ENCODE measurements around the gene PFDN4. TPM values are rescaled to one million over a fixed set of nuclear protein-coding genes. Genes with fewer than 3 reads are reported as not detected.

The PFDN4 gene
- total RNA-seq, 2 donors from 2014 or later: 72.7 to 89.8 TPM

DNA sequence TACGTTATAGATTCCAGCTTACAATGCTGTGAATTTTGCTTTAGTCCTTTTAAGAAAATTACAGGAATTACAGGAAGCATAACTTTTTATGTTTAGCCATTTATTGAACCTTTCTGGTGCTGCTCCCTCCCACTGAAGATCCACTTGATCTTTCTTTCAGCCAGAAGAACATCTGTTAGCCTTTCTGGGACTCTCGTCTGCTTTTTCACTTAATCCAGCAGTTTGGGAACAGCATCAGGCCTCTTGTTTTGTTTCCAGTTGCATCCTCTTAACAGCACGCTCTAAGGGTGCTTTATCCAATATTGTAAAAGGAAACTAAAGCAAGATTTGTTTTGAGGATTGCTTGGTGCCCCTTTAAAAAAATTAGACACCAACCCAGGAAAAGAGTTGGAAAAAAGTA is 23.8 kb upstream of the PFDN4 start:
- no peaks in the 10 kb centered on the region for H3K36me3 ChIP-seq (ENCODE audit: control insufficient read depth, insufficient read depth, low read length)

DNA sequence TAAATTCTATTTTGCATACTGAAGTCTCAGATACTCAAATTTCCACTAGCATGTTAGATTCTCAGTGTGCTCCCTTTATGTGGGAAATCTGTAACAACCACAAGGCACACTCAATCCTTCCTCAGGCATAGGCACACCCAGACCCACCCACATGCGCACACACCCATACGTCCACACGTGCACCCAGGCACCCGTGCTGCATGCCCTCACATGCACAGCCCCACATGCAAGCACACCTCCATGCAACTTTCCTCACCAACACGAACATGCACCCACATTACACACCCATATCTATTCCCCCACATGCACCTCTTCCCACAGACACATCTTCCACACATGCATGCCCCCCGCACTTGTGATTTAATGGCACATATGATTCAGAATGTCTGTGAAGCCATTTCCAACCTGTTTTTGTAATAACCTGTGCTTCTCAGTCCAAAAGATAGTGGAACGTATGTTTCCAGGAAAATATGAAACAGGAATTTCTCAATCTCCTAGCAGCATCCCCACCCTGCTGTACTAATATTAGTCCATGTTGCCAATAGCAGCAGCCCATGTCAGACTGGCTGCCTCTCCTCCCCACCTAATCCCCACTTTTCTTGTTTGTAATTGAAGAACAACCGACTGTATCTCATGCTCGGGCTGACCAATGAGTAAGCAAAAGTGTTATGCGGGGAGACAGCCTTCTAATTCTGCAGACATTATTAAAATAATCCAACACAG is 22.8 kb upstream of the PFDN4 start:
- Mint-ChIP-seq H3K9me3 (no peaks in the 10 kb centered on the region), H3K27ac (no peak overlapping the region), H3K4me1 (no peaks in the 10 kb centered on the region), H3K27me3 (ENCODE audit: insufficient read depth) (peaks cover 6% of the 10 kb centered on the region), H3K36me3 (ENCODE audit: low read depth) (no peaks in the 10 kb centered on the region), H3K4me3 (no peak overlapping the region)
- no peak for DNase-seq
- Histone ChIP-seq H3K27me3 (ENCODE audit: control insufficient read depth, insufficient read depth, low read length, poor library complexity, severe bottlenecking) (no peaks in the 10 kb centered on the region), H3K36me3 (ENCODE audit: control insufficient read depth, insufficient read depth, low read length) (no peaks in the 10 kb centered on the region), H3K27ac (ENCODE audit: low read depth, low read length) (no peak overlapping the region), H3K9me3 (ENCODE audit: control insufficient read depth, low read length) (no peaks in the 10 kb centered on the region), H3K4me3 (ENCODE audit: low read length) (no peak overlapping the region), H3K9ac (ENCODE audit: extremely low read depth, low read length, poor library complexity, severe bottlenecking) (no peak overlapping the region), H3K4me1 (ENCODE audit: control insufficient read depth, insufficient read depth, low read length) (no peaks in the 10 kb centered on the region)
- 94 to 100% methylated on average over 3 to 10 of the region's 10 CpGs for WGBS, 2 experiments (ENCODE audit: insufficient coverage in 1 of 2, insufficient read length in 1 of 2)
- TF ChIP-seq CTCF (conservative IDR thresholded peaks at IDR 0.05): no peak

More for the DNA sequence above, 23.8 kb upstream of the PFDN4 start:
- Histone ChIP-seq H3K27ac (ENCODE audit: low read depth, low read length) (no peak overlapping the region), H3K9ac (ENCODE audit: extremely low read depth, low read length, poor library complexity, severe bottlenecking) (no peak overlapping the region), H3K4me3 (ENCODE audit: low read length) (no peak overlapping the region), H3K4me1 (ENCODE audit: control insufficient read depth, insufficient read depth, low read length) (no peaks in the 10 kb centered on the region), H3K9me3 (ENCODE audit: control insufficient read depth, low read length) (no peaks in the 10 kb centered on the region), H3K27me3 (ENCODE audit: control insufficient read depth, insufficient read depth, low read length, poor library complexity, severe bottlenecking) (no peaks in the 10 kb centered on the region)
- Mint-ChIP-seq H3K4me1 (no peaks in the 10 kb centered on the region), H3K4me3 (no peak overlapping the region), H3K27me3 (ENCODE audit: insufficient read depth) (peaks cover 6% of the 10 kb centered on the region), H3K36me3 (ENCODE audit: low read depth) (no peaks in the 10 kb centered on the region), H3K9me3 (no peaks in the 10 kb centered on the region), H3K27ac (no peak overlapping the region)
- no peak for TF ChIP-seq CTCF (conservative IDR thresholded peaks at IDR 0.05)
- WGBS, 2 experiments (ENCODE audit: insufficient coverage in 1 of 2, insufficient read length in 1 of 2): 73 to 92% methylated on average over 2 to 3 of the region's 3 CpGs
- no peak for DNase-seq

- no peak for TF ChIP-seq CTCF (conservative IDR thresholded peaks at IDR 0.05)
- no peaks in the 10 kb centered on the region for H3K36me3 Mint-ChIP-seq (ENCODE audit: low read depth)
- peaks cover 5% of the 10 kb centered on the region for H3K27me3 Mint-ChIP-seq (ENCODE audit: insufficient read depth)
- H3K27ac ChIP-seq (ENCODE audit: low read depth, low read length): no peak overlapping the region
- 94 to 96% methylated on average over 9 to 10 of the region's 11 CpGs for WGBS, 2 experiments (ENCODE audit: insufficient coverage in 1 of 2, insufficient read length in 1 of 2)
- H3K4me1 Mint-ChIP-seq: no peaks in the 10 kb centered on the region
- H3K27me3 ChIP-seq (ENCODE audit: control insufficient read depth, insufficient read depth, low read length, poor library complexity, severe bottlenecking): no peaks in the 10 kb centered on the region
- H3K4me3 ChIP-seq (ENCODE audit: low read length): no peak overlapping the region
- H3K4me1 ChIP-seq (ENCODE audit: control insufficient read depth, insufficient read depth, low read length): no peaks in the 10 kb centered on the region
- H3K36me3 ChIP-seq (ENCODE audit: control insufficient read depth, insufficient read depth, low read length): no peaks in the 10 kb centered on the region
- H3K9me3 ChIP-seq (ENCODE audit: control insufficient read depth, low read length): no peaks in the 10 kb centered on the region
- H3K27ac Mint-ChIP-seq: no peak overlapping the region
- H3K9ac ChIP-seq (ENCODE audit: extremely low read depth, low read length, poor library complexity, severe bottlenecking): no peak overlapping the region
- no peak overlapping the region for H3K4me3 Mint-ChIP-seq
- no peaks in the 10 kb centered on the region for H3K9me3 Mint-ChIP-seq
- DNase-seq: no peak
These were observed 19.6 kb upstream of the PFDN4 start for GRCh38 chr20:54188132-54188849.
